Stimulated activated CD8-positive, alpha-beta memory T cell treated with anti-CD3 and anti-CD28 coated beads, Interleukin-15, amount 100 ng/mL, for 1 hour (primary cell): ENCODE data around the gene SLC35D1.
"Not testable (repeated sequence)": the region's sequence is repeated elsewhere in the genome, so short reads cannot be mapped to it uniquely, and the experiment has no call there.

Experiments
- DNase-seq: peaks from one replicate; pipeline ENCODE4 v3.0.0-alpha.2; 2020; ENCODE audit warnings: low read depth

SLC35D1 gene

DNA sequence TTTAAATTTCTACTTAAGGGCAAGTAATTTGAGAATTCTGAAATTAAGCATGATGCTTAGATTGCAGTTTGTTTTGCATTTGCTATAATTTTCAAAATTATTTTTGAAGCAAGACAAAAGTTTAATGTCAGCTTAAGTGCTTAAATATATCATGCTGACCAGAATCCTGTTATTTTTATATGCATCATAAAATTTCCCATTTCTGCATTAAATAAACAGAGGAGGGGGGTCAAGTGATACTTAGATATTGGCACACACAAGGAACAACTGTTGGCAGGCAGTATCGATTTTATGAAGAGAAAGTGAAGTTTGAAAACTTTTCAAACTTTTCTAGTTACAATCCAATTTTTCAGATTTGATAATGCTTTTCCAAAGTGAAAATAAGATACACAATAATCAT lies 68.1 kb downstream of the SLC35D1 start:
- DNase-seq: no peak

DNA sequence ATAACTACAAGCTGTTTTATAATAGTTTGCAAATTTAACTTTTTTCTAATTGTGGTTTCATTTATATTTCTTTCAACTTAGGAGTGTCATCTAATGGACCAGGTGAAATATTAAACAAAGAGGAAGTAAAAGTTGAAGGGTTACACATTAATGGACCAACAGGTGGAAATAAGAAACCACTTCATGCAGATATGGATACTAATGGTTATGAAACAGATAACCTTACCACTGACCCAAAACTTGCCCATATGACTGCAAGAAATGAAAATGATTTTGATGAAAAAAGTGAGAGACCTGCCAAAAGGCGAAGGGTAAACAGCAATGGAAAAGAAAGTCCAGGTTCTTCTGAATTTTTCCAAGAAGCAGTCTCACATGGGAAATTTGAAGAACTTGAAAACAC lies 69.5 kb downstream of the SLC35D1 start:
- DNase-seq: no peak

DNA sequence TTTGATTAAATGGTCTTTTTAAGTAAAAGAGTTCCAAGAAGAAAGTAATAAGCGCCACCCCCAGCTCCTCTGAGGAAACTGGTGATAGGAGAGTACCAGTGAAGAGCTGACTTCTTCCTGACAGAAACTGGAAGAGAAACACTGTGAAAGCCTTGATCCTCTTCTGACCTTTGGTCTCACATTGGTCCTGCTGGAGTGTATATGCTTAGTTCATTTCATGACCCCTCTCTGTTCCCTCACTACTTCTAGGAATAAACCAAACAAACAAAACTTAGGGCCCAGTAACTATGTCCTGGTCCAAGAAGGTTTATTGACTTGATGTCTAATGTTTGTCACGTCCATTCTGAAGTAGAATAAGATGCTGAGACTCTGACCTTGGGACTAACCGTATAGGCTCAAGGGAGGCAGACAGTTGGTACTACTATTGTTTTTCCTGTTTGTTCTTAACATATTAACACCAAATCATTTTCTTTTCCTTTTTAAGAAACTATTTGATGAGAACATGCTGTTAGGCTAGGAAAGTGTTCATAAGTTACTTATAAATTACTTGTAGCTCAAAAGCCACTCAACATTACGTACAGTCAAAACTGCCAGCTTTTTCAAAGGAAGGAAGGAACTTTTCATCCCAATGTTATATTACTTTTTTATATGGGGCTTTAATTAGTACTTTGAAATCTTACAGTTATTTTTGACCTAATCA lies 71.2 kb downstream of the SLC35D1 start:
- DNase-seq: no peak

DNA sequence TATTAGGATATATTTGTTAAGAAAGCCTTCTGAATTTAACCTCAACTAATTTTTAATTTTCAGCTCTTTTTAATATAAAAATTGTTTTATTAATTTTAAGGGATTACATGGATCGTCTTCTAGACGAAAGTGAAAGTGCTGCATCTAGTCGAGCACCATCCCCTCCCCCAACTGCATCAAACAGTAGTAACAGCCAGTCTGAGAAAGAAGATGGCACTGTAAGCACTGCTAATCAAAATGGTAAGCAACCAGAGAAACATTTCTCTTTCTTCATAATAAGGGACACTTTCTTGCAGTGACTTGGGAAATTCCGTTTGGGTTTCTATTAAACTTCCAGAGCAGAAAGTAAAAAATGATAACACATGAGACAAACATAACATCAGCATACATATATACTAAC lies 72.3 kb downstream of the SLC35D1 start:
- no peak for DNase-seq

DNA sequence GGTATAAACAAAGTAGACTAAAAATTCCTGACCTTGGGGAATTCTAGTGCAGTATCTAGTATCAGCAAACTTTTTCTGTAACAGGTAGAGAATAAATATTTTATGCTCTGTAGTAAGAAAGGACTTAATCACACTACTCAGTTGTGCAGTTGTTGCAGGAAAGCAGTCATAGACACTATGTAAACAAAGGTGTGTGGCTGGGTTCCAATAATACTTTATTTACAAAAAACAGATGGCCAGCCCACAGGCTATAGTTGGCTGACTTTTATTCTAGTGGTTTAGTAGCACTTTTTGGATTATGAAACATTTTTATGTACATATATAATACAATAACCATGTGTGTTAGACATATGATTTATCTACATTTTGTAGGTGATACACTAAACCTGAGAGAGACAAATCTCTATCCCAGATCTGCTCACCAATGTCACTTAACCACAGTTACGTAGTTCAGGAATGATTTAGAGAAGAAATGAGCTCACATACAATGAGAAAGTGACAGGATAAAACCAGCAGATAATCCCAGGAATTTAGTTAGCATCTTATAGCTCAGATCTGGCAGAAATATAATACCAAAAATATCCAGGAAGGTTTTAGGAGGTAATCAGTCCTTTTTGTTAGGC lies 73.1 kb downstream of the SLC35D1 start:
- DNase-seq: no peak

DNA sequence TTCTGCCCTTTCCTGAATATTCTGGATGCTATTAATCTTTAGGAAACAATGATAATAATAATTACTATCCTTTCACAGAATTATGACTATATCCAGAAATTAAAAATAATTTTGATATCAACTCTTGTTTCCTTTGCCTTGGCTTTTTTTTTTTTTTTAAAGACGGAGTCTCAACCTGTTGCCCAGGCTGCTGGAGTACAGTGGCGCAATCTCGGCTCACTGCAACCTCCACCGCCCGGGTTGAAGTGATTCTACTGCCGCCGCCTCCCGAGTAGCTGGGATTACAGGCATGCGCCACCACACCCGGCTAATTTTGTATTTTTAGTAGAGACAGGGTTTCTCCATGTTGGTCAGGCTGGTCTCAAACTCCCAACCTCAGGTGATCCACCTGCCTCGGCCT lies 74.3 kb downstream of the SLC35D1 start:
- DNase-seq: not testable (repeated sequence)

DNA sequence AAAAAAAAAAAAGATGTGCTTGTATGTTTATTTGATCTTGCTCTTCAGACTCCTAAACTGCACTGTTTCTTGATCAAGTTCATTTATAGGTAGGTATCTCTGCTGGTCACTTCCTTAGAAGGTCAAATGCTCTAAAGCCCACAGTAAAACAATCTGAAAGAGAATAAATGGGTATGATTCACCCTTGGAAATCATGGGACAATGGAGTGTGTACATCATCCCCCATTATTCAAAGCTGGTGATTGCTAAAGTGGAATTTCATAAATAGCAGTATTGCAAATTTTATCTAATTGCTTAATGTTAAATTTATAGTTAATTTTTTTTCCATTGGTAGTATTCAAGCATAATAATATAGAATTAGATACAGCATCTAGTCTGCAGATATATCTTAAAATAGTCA lies 75.7 kb downstream of the SLC35D1 start:
- no peak for DNase-seq

DNA sequence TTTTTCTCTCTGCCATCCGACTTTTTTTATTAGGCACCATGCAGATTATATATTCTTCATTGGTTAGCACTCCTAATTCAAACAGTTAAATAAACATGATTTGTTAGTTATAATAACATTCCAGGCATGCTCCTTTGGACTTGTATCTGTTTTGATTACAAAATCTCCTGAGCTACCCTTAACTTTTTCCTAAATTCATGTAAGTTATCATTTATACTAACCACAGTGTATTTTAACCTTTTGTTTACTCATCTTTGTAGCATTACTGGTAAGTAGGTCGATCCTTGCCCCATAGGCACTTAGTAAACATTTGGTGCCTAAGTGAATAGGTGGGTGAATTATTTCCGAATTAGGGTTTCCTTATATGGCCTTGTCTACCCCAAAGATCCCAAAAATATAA lies 85.4 kb downstream of the SLC35D1 start:
- DNase-seq: no peak

DNA sequence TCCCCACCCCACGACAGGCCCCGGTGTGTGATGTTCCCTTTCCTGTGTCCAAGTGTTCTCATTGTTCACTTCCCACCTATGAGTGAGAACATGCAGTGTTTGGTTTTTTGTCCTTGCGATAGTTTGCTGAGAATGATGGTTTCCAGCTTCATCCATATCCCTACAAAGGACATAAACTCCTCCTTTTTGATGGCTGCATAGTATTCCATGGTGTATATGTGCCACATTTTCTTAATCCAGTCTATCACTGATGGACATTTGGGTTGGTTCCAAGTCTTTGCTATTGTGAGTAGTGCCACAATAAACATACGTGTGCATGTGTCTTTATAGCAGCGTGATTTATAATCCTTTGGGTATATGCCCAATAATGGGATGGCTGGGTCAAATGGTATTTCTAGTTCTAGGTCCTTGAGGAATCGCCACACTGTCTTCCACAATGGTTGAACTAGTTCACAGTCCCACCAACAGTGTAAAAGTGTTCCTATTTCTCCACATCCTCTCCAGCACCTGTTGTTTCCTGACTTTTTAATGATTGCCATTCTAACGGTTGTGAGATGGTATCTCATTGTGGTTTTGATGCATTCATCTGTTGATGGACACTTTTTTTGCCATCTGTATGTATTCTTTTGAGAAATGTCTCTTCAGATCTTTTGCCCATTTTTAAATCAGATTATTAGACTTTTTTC lies 87.6 kb downstream of the SLC35D1 start:
- not testable (repeated sequence) for DNase-seq

DNA sequence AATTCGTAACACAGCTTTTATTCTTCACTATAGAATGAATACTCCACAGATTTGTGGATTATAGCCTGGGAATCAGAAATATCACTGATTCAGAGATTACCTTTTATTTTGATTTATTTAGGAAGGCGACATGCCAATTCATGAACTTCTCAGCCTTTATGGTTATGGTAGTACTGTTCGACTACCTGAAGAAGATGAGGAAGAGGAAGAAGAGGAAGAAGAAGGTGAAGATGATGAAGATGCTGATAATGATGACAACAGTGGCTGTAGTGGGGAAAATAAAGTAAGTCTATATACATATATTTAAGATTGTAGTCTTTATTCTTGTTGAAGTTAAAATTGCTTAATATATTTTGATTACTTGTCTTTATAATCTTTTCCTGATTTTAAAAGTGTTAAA lies 96.0 kb downstream of the SLC35D1 start:
- DNase-seq: no peak

DNA sequence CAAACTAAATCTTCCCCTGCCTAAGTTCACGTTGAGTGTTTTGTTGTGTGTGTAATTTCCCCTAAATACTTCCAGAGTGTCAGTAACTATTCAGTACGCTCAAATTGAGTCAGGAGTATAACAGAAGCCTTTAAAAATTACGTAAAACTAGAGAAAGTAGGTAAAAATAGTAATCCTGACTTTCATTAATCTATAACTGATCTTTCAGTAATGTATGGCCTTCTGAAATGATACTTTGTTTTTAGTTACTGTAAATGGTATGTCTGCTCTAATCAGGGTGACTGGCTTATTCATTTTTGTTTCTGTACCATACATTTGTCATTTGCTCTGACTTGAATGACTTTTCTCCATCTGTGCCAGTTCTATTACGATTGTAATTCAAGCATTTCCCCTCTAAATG lies 99.7 kb downstream of the SLC35D1 start:
- no peak for DNase-seq

DNA sequence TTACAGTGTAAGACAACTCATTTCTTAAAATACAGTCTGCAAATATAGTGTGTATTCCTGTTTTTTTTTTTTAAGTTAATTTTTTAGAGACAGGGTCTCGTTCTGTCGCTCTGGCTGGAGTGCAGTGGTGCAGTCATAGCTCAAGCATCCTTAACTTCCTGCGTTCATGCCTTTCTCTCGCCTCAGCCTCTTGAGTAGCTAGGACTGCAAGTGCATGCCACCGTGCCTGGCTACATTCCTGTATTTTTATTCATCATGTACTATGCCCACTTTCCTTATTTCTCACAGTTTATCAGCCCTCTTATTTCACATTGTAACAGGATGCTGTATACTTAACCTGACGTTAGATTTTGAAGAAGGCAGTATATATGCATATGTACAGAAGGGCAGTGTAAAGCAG lies 102.4 kb downstream of the SLC35D1 start:
- no peak for DNase-seq
